ENCODE measurements around the gene SMARCAD1. TPM values are rescaled to one million over a fixed set of nuclear protein-coding genes. Genes with fewer than 3 reads are reported as not detected.
"Not testable (repeated sequence)": the region's sequence is repeated elsewhere in the genome, so short reads cannot be mapped to it uniquely, and the experiment has no call there.

Gene SMARCAD1
- total RNA-seq, 4 donors from 2014 or later, result 23.7 to 42.3 (median 35.6) TPM

GRCh38 chr4:94290245-94290644 is 82.6 kb downstream of the SMARCAD1 start:
- 85% methylated on average over 2 of the region's 2 CpGs for WGBS

GRCh38 chr4:94293981-94294380 is 86.3 kb downstream of the SMARCAD1 start:
- H3K4me1 ChIP-seq; H3K27me3 ChIP-seq; H3K4me3 ChIP-seq; H3K9me3 ChIP-seq; DNase-seq (ENCODE audit: low spot score in 2 of 2); H3K27ac ChIP-seq: not testable (repeated sequence)
- 97% methylated on average over 4 of the region's 4 CpGs for WGBS
- peaks cover 17% of the 10 kb centered on the region for H3K36me3 ChIP-seq

More at GRCh38 chr4:94290245-94290644, 82.6 kb downstream of the SMARCAD1 start:
- Histone ChIP-seq H3K36me3 (peaks cover 44% of the 10 kb centered on the region), H3K4me1 (no peaks in the 10 kb centered on the region), H3K27me3 (no peaks in the 10 kb centered on the region), H3K9me3 (no peaks in the 10 kb centered on the region), H3K27ac (no peak overlapping the region), H3K4me3 (no peak overlapping the region)
- no peak for DNase-seq (ENCODE audit: low spot score in 2 of 2)
- TF ChIP-seq POLR2AphosphoS5 (IDR thresholded peaks at IDR 0.05) (no peak), CTCF (IDR thresholded peaks at IDR 0.05) (no peak), POLR2A (IDR thresholded peaks at IDR 0.05) (no peak), EP300 (IDR thresholded peaks at IDR 0.05) (no peak)

- not testable (repeated sequence) for H3K4me1 ChIP-seq; H3K27me3 ChIP-seq; H3K4me3 ChIP-seq; H3K27ac ChIP-seq; H3K9me3 ChIP-seq; DNase-seq (ENCODE audit: low spot score in 2 of 2)
- peaks cover 11% of the 10 kb centered on the region for H3K36me3 ChIP-seq
- 82% methylated on average over 6 of the region's 6 CpGs for WGBS
These were observed 87.8 kb downstream of the SMARCAD1 start for GRCh38 chr4:94295473-94295872.

GRCh38 chr4:94298725-94299252 is 91.1 kb downstream of the SMARCAD1 start:
- 64% methylated on average over 4 of the region's 4 CpGs for WGBS
- no peaks in the 10 kb centered on the region for H3K27me3 ChIP-seq
- no peak overlapping the region for H3K4me3 ChIP-seq
- H3K9me3 ChIP-seq, result no peaks in the 10 kb centered on the region
- H3K27ac ChIP-seq, result no peak overlapping the region
- no peak for DNase-seq (ENCODE audit: low spot score in 2 of 2)
- H3K36me3 ChIP-seq, result no peaks in the 10 kb centered on the region
- TF ChIP-seq EP300 (IDR thresholded peaks at IDR 0.05) (no peak), POLR2A (IDR thresholded peaks at IDR 0.05) (no peak), CTCF (IDR thresholded peaks at IDR 0.05) (no peak), POLR2AphosphoS5 (IDR thresholded peaks at IDR 0.05) (no peak)
- no peaks in the 10 kb centered on the region for H3K4me1 ChIP-seq

GRCh38 chr4:94302191-94302590 is 94.5 kb downstream of the SMARCAD1 start:
- WGBS, result 95% methylated on average over 2 of the region's 2 CpGs

GRCh38 chr4:94304365-94304971 is 96.8 kb downstream of the SMARCAD1 start:
- TF ChIP-seq CTCF (IDR thresholded peaks at IDR 0.05) (no peak), POLR2A (IDR thresholded peaks at IDR 0.05) (no peak), EP300 (IDR thresholded peaks at IDR 0.05) (no peak), POLR2AphosphoS5 (IDR thresholded peaks at IDR 0.05) (no peak)
- Histone ChIP-seq H3K4me3 (no peak overlapping the region), H3K27me3 (no peaks in the 10 kb centered on the region), H3K36me3 (no peaks in the 10 kb centered on the region), H3K9me3 (no peaks in the 10 kb centered on the region), H3K4me1 (peaks cover 2% of the 10 kb centered on the region), H3K27ac (no peak overlapping the region)
- no peak for DNase-seq (ENCODE audit: low spot score in 2 of 2)
- 52% methylated on average over 2 of the region's 2 CpGs for WGBS

More at GRCh38 chr4:94302191-94302590, 94.5 kb downstream of the SMARCAD1 start:
- Histone ChIP-seq H3K4me3 (no peak overlapping the region), H3K36me3 (no peaks in the 10 kb centered on the region), H3K9me3 (no peaks in the 10 kb centered on the region), H3K27ac (no peak overlapping the region), H3K27me3 (no peaks in the 10 kb centered on the region), H3K4me1 (peaks cover 2% of the 10 kb centered on the region)
- DNase-seq (ENCODE audit: low spot score in 2 of 2), result no peak
- TF ChIP-seq POLR2A (IDR thresholded peaks at IDR 0.05), result no peak

Data from suprapubic skin (tissue), 4 donors.